ENCODE measurements around the gene RRAGD.

Gene RRAGD

DNA sequence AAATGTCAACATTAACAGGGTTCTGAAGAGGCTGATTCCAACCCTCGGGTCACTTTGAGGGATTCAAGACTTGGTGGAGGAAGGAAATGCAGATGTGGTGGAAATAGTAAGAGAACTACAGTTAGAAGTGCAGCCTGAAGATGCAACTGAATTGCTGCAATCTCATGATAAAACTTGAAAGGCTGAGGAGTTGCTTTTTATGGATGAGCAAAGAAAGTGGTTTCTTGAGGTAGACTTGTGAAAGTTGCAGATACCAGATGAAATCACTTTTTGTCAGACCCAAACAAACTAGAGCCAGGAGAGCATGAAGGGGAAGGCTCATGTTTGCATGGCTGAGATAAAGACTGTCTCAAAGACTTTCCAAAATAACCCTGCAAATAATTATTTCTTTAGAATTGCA is 37.1 kb upstream of the RRAGD start:
- no peak overlapping the region for H3K4me3 ChIP-seq (ENCODE audit: low read depth, low read length)
- TF ChIP-seq, protein P1, sequence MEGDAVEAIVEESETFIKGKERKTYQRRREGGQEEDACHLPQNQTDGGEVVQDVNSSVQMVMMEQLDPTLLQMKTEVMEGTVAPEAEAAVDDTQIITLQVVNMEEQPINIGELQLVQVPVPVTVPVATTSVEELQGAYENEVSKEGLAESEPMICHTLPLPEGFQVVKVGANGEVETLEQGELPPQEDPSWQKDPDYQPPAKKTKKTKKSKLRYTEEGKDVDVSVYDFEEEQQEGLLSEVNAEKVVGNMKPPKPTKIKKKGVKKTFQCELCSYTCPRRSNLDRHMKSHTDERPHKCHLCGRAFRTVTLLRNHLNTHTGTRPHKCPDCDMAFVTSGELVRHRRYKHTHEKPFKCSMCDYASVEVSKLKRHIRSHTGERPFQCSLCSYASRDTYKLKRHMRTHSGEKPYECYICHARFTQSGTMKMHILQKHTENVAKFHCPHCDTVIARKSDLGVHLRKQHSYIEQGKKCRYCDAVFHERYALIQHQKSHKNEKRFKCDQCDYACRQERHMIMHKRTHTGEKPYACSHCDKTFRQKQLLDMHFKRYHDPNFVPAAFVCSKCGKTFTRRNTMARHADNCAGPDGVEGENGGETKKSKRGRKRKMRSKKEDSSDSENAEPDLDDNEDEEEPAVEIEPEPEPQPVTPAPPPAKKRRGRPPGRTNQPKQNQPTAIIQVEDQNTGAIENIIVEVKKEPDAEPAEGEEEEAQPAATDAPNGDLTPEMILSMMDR (IDR thresholded peaks at IDR 0.05; ENCODE audit: control insufficient read depth, extremely low read depth, insufficient read depth) = no peak
- DNase-seq (ENCODE audit: low read depth) = no peak

DNA sequence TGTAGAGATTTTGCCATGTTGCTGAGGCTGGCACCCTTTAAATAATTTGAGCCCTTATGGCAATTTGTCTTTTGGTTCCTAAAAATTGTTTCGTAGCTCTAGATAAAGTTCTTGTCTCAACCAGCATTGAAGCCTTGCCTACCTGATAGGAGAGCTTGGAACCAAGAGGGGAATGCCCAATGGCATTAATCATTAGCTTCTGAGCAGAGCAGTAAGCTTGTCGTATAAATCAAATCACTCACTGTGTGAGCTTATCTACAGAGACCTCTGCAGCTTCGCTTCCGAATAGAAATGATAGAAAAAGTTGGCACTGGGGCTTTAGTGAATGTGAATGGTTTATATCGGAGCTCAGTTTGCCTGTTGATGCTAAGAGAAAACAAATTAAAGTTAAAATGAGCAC is 31.6 kb upstream of the RRAGD start:
- no peak overlapping the region for H3K4me3 ChIP-seq (ENCODE audit: low read depth, low read length)
- TF ChIP-seq, protein P1 (IDR thresholded peaks at IDR 0.05; ENCODE audit: control insufficient read depth, extremely low read depth, insufficient read depth) = no peak
- no peak for DNase-seq (ENCODE audit: low read depth)

- TF ChIP-seq, protein P1 (IDR thresholded peaks at IDR 0.05; ENCODE audit: control insufficient read depth, extremely low read depth, insufficient read depth) = no peak
- H3K4me3 ChIP-seq (ENCODE audit: low read depth, low read length) = no peak overlapping the region
- DNase-seq (ENCODE audit: low read depth) = no peak
These were observed 28.1 kb upstream of the RRAGD start for GRCh38 chr6:89440200-89440599.

- DNase-seq (ENCODE audit: low read depth) = no peak
- no peak overlapping the region for H3K4me3 ChIP-seq (ENCODE audit: low read depth, low read length)
- TF ChIP-seq, protein P1 (IDR thresholded peaks at IDR 0.05; ENCODE audit: control insufficient read depth, extremely low read depth, insufficient read depth) = no peak
These were observed 26.9 kb upstream of the RRAGD start for GRCh38 chr6:89439014-89439413.

GRCh38 chr6:89438248-89438647 is 26.2 kb upstream of the RRAGD start:
- DNase-seq (ENCODE audit: low read depth) = no peak
- H3K4me3 ChIP-seq (ENCODE audit: low read depth, low read length) = no peak overlapping the region
- TF ChIP-seq, protein P1 (IDR thresholded peaks at IDR 0.05; ENCODE audit: control insufficient read depth, extremely low read depth, insufficient read depth) = no peak

DNA sequence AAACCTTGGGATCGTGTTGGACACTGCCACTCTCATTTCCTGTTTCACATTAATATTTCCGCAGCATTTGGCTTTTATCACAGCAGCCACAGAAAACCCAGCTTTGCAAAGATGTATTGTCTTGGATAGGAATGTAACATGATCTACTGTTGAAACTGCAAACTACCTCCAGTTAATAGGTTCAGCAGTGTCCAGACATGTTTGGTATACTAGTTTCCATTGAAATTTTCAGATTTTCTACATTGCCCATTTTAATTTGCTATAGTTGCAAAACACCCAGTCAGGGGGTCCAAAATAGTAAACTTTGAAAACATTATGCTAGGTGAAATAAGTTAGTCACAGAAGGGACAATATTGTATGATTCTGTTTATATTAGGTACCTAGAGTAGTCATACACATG is 24.2 kb upstream of the RRAGD start:
- H3K4me3 ChIP-seq (ENCODE audit: low read depth, low read length) = no peak overlapping the region
- DNase-seq (ENCODE audit: low read depth) = no peak

DNA sequence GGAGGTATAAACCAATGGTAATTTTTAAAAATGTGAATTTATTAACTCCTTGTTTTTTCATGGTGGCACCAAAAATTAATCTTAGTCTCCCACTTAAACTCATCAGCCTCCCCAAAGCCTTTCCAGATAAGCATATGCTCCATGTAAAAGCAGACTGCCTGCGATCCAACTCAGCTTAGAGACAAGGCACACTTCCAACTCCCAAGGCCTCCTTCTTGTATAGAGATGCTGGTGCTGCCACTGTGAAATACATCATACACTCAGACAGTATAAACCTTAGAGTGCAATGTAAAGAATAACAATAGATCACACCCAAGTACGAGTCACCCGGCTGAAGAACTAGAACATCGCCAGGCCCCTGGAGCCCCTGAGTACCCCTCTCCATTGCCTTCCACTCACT is 22.9 kb upstream of the RRAGD start:
- no peak for DNase-seq (ENCODE audit: low read depth)
- TF ChIP-seq, protein P1 (IDR thresholded peaks at IDR 0.05; ENCODE audit: control insufficient read depth, extremely low read depth, insufficient read depth) = no peak
- no peak overlapping the region for H3K4me3 ChIP-seq (ENCODE audit: low read depth, low read length)

More for the DNA sequence above, 24.2 kb upstream of the RRAGD start:
- TF ChIP-seq, protein P1 (IDR thresholded peaks at IDR 0.05; ENCODE audit: control insufficient read depth, extremely low read depth, insufficient read depth) = no peak
